ENCODE data around the gene C1QL1. TPM values are rescaled to one million over a fixed set of nuclear protein-coding genes. Genes with fewer than 3 reads are reported as not detected.

Gene C1QL1
- polyA plus RNA-seq, 1 donor from 2014 or later: 0.19 TPM

DNA sequence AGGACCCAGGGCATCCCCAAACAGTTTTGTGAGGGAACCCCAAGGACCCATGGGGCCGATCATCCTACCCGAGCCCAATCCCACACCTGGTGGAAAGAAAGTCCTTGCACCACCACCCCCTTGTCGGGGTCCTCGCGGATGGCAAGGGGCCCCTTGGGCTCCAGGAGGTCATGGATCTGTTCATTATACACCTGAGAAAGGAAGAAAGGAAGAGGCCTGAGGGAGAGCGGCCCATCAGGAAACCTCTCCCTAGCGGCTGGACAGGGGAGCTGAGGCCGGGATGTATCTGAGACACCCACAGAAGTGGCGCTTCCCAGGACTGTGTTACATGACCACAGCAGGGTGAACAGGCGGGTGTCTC is 33.4 kb downstream of the C1QL1 start:
- TF ChIP-seq EP300 (conservative IDR thresholded peaks at IDR 0.05; ENCODE audit: poor library complexity, severe bottlenecking): no peak
- TF ChIP-seq, protein P1, sequence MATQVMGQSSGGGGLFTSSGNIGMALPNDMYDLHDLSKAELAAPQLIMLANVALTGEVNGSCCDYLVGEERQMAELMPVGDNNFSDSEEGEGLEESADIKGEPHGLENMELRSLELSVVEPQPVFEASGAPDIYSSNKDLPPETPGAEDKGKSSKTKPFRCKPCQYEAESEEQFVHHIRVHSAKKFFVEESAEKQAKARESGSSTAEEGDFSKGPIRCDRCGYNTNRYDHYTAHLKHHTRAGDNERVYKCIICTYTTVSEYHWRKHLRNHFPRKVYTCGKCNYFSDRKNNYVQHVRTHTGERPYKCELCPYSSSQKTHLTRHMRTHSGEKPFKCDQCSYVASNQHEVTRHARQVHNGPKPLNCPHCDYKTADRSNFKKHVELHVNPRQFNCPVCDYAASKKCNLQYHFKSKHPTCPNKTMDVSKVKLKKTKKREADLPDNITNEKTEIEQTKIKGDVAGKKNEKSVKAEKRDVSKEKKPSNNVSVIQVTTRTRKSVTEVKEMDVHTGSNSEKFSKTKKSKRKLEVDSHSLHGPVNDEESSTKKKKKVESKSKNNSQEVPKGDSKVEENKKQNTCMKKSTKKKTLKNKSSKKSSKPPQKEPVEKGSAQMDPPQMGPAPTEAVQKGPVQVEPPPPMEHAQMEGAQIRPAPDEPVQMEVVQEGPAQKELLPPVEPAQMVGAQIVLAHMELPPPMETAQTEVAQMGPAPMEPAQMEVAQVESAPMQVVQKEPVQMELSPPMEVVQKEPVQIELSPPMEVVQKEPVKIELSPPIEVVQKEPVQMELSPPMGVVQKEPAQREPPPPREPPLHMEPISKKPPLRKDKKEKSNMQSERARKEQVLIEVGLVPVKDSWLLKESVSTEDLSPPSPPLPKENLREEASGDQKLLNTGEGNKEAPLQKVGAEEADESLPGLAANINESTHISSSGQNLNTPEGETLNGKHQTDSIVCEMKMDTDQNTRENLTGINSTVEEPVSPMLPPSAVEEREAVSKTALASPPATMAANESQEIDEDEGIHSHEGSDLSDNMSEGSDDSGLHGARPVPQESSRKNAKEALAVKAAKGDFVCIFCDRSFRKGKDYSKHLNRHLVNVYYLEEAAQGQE (IDR thresholded peaks at IDR 0.05; ENCODE audit: borderline replicate concordance): no peak
- no peak for TF ChIP-seq POLR2AphosphoS5 (IDR thresholded peaks at IDR 0.05)
- TF ChIP-seq, protein P2, sequence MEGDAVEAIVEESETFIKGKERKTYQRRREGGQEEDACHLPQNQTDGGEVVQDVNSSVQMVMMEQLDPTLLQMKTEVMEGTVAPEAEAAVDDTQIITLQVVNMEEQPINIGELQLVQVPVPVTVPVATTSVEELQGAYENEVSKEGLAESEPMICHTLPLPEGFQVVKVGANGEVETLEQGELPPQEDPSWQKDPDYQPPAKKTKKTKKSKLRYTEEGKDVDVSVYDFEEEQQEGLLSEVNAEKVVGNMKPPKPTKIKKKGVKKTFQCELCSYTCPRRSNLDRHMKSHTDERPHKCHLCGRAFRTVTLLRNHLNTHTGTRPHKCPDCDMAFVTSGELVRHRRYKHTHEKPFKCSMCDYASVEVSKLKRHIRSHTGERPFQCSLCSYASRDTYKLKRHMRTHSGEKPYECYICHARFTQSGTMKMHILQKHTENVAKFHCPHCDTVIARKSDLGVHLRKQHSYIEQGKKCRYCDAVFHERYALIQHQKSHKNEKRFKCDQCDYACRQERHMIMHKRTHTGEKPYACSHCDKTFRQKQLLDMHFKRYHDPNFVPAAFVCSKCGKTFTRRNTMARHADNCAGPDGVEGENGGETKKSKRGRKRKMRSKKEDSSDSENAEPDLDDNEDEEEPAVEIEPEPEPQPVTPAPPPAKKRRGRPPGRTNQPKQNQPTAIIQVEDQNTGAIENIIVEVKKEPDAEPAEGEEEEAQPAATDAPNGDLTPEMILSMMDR (IDR thresholded peaks at IDR 0.05; ENCODE audit: poor library complexity, severe bottlenecking): no peak
- no peak for TF ChIP-seq SMC3 (conservative IDR thresholded peaks at IDR 0.05; ENCODE audit: poor library complexity)
- TF ChIP-seq MXI1 (conservative IDR thresholded peaks at IDR 0.05; ENCODE audit: poor library complexity, severe bottlenecking): no peak
- TF ChIP-seq RAD21 (conservative IDR thresholded peaks at IDR 0.05): no peak
- no peak for TF ChIP-seq EZH2 (IDR thresholded peaks at IDR 0.05; ENCODE audit: borderline replicate concordance, insufficient read depth, low read length, poor library complexity, severe bottlenecking)
- TF ChIP-seq TAF1 (IDR thresholded peaks at IDR 0.05; ENCODE audit: low read depth): no peak
- Histone ChIP-seq H3K9ac (ENCODE audit: low read length) (no peak overlapping the region), H3K9me3 (ENCODE audit: low read length) (no peaks in the 10 kb centered on the region), H3F3A (ENCODE audit: insufficient read depth, low read length, poor library complexity, severe bottlenecking) (no peaks in the 10 kb centered on the region), H3K36me3 (ENCODE audit: insufficient read depth, low read length) (no peaks in the 10 kb centered on the region), H3K9me2 (ENCODE audit: insufficient read depth, low read length) (no peaks in the 10 kb centered on the region), H3K4me2 (ENCODE audit: low read length) (no peak overlapping the region), H4K20me1 (ENCODE audit: insufficient read depth) (no peaks in the 10 kb centered on the region), H3K27me3 (ENCODE audit: insufficient read depth, low read depth, low read length) (no peaks in the 10 kb centered on the region), H3K79me2 (replicated peaks; ENCODE audit: insufficient read depth, low read length) (peaks cover 10% of the 10 kb centered on the region), H2AFZ (ENCODE audit: low read depth, low read length) (no peak overlapping the region), H3K4me3 (ENCODE audit: low read length) (no peak overlapping the region), H3K27ac (ENCODE audit: low read length) (no peak overlapping the region)

DNA sequence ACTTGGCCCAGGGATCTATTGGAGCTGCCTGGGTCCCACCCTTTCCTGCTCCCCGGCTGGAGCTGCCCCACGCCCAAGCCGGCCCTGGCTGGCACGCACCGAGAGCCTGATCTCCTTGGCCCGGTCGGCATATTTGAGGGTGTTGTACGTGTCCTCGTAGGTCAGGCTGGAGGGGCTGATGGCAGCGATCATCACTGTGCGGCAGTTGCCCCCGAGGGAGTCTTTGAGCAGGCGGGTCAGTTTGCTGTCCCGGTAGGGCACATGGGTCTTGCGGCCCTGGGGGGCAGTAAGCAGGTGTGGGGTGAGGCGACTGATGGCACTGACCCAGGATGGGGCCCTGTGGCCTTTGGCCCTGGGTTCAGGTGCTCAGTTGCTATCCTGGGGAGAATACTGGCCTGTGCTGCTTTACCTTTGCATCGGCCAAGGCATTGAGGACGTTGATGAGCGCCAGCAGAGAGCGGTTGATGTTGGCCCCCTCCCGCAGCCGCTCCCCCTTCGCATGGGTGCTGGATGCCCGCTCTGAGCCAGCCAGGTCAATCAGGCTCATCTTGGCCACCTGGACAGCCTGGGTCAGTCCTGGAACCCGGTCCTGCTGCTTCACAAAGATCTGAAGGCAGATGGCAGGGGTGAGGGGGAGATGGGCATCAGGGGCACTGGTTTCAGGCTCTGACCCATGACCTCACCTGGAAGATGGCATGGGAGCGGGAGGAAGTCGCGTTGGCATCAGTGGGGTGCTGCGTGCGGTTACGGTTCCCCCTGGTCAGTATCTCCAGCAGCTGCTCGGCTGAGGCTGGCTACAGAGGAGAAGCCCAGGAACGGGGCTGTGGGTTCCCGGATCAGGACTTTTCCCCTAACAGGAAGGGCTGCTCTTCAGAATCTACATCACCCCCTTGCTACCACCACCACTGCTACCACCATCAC is 34.0 kb downstream of the C1QL1 start:
- no peak overlapping the region for H3K4me2 ChIP-seq (ENCODE audit: low read length)
- no peaks in the 10 kb centered on the region for H3K36me3 ChIP-seq (ENCODE audit: insufficient read depth, low read length)
- H3K9me3 ChIP-seq (ENCODE audit: low read length): no peaks in the 10 kb centered on the region
- no peaks in the 10 kb centered on the region for H3F3A ChIP-seq (ENCODE audit: insufficient read depth, low read length, poor library complexity, severe bottlenecking)
- H2AFZ ChIP-seq (ENCODE audit: low read depth, low read length): no peak overlapping the region
- no peaks in the 10 kb centered on the region for H4K20me1 ChIP-seq (ENCODE audit: insufficient read depth)
- no peak overlapping the region for H3K27ac ChIP-seq (ENCODE audit: low read length)
- no peak overlapping the region for H3K9ac ChIP-seq (ENCODE audit: low read length)
- H3K27me3 ChIP-seq (ENCODE audit: insufficient read depth, low read depth, low read length): no peaks in the 10 kb centered on the region
- H3K4me3 ChIP-seq (ENCODE audit: low read length): no peak overlapping the region
- peaks cover 10% of the 10 kb centered on the region for H3K79me2 ChIP-seq (replicated peaks; ENCODE audit: insufficient read depth, low read length)
- TF ChIP-seq SMC3 (conservative IDR thresholded peaks at IDR 0.05; ENCODE audit: poor library complexity): no peak
- no peak for TF ChIP-seq POLR2AphosphoS5 (IDR thresholded peaks at IDR 0.05)
- no peak for TF ChIP-seq TAF1 (IDR thresholded peaks at IDR 0.05; ENCODE audit: low read depth)
- TF ChIP-seq EZH2 (IDR thresholded peaks at IDR 0.05; ENCODE audit: borderline replicate concordance, insufficient read depth, low read length, poor library complexity, severe bottlenecking): no peak
- no peak for TF ChIP-seq RAD21 (conservative IDR thresholded peaks at IDR 0.05)
- no peak for TF ChIP-seq EP300 (conservative IDR thresholded peaks at IDR 0.05; ENCODE audit: poor library complexity, severe bottlenecking)
- TF ChIP-seq, protein P1 (IDR thresholded peaks at IDR 0.05; ENCODE audit: borderline replicate concordance): no peak
- H3K9me2 ChIP-seq (ENCODE audit: insufficient read depth, low read length): no peaks in the 10 kb centered on the region

Measured in neural cell (in vitro differentiated cells).